Fibroblast of skin of right biceps (primary cell): ENCODE data around the gene SLC8A3.

ENCODE experiments used
- DNase-seq: peaks from one replicate; pipeline ENCODE4 v3.0.0-alpha.2; 2013

Gene SLC8A3

DNA sequence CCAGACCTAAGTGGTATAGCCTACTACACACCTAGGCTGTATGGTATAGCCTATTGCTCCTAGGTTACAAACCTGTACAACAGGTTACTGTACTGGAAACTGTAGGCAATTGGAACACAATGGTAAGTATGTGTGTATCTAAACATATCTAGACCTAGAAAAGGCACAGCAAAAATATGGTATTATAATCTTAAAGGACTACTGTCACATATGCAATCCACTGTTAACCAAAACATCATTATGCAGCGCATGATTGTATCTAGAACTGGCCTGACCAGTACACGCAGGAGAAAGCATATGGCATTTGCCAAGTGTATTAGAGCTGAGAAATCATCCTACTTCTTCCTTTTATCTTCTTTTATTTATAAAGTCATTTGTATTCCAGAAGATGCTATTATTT lies 75.5 kb downstream of the SLC8A3 start:
- no peak for DNase-seq

DNA sequence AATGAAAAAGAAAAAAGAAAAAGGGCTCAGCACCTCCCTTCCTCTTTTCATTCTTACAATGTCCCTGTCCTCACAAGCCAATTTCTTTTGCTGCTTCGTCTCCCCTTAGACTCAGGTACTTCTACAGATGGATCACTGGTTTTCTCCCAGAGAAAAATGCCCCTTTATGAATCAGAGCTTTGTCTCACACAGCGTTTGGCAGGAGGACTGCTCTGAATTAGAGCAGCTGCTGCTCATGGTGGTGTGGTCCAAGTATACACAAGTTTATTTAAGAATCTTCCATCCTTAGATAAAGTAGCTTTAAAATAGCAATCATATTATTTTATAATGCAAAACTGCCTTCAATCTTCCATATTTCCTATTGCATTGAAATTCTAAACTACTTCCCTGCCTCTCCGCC lies 80.3 kb downstream of the SLC8A3 start:
- no peak for DNase-seq

DNA sequence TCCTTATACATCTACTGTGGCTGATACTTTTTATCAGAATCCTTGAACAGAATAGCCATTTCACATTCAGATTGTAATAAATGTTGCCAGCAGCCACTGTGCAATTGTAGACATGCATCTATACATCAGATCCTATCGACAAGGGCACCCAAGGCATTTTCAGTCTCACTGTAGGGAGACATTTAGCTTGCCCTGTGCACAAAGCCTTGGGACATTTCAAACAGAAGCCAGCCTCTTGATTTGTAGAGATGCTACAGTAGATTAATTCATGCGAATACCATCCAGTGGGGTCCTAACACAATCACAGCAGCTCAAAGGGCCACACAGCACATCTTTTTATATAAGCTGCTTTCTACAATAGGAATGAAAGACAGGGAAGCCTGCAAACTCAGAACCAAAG lies 81.4 kb downstream of the SLC8A3 start:
- DNase-seq, result no peak

DNA sequence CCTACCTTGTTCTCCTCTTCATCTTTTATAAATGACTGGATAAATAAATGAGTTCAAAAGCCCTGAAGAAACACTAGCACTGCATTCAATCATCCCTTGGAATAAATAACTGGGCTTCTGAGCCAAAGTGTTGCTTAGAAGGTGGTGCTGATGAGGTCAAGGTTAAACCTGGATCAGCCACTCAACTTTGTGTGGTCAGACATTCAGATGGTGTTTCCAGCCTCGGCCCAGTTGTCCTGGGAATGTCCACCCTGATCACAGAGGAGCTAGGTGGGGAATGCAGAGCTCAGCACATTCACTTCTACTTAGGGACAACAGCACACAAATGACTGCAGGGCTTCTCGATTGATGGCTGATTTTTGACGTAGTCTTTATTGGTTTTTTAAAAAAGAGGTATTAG lies 88.7 kb downstream of the SLC8A3 start:
- DNase-seq, result no peak

DNA sequence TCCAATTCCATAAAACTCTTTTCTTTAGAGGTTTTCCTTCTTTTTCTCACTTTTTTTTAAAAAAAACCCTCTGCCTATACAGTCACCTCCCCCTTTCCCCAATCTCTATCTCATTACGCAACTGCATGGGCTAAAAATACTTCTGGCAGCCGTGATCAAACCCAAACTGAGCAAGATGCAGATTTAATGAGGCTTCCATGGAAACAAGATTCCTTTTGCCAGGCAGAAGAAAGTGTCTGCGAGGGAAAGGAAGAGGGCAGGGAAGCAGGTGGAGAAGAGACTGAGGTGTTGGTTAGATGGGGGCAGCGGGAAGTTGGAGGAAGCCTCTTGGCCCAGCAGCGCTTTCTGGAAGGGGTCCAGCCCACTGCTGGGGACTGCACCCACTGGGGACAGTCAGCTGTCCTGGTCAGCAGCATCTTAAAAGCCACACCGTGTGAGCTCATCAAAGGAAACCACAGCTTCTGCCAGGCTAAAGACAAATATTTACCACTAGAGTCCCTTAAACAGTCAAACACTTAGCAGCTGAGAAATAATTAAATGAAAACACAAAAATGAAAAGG lies 90.4 kb downstream of the SLC8A3 start:
- DNase-seq, result peak; percentile 12

DNA sequence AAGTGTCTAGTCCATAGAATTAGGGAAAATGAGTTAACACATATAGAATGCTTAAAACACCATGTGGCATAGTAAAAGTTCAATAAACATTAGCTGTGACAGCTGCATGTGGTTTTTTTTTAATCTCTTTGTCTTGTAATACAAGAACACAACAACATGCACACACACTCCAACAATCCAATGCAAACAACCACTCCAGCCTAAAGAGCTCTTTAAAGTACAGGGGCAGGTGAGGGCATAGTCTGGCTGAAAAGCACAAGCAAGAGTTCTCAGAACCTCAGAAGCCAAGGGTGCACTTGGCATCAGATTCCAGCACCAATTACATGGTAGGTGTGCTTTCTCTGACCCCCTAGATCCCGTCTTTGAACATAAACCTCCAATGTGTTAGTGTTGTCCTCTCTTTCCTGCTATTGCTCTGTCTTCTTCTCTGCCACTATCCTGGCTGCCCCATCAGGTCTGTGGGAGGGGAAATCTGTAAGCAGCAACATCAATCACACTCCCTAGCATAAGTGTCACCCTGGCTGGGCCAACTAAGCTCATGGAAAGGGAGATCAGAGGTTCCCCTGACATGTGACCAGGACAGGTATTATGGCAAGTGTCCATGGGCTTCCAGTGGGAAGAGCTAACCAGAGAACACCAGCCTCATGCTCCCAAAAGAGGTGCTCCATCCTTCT lies 91.0 kb downstream of the SLC8A3 start:
- DNase-seq, result no peak

DNA sequence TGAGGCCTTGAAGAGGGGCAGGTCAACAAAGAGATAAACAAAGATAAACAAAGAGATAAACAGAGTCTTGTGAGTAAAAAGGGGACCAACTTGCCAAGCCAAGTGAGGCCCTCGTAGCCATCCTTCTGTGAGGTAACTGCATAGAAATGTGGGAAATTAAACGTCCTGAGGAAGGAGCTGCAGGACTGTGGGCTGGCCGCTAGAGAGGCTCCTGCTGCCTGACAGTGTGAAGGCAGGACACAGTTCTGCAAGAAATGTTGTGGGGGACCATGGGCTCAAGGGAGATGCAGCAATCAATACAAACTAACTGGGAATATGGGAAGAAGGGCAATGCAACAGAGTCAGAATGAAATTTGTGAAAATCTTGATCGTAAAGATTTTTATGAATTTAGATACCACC lies 91.9 kb downstream of the SLC8A3 start:
- DNase-seq, result no peak

DNA sequence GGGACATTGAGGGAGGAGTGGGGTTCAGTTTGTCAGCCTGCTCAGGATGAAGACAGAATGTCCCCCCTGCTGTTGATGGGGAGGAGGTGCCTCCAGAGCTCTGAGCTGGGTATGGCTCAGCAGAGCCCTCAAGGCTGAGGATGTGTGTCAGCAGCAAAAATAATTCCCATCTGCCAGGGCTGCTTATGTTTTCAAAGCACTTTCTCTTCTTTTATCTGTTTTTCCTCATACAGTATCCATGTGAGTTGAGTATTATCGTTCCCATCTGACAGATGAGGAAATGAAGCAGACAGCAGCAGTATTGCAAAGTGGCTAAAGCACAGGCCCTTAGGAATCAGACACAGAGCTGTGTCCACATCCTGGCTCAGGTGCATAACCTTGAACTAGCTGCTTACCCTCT lies 94.1 kb downstream of the SLC8A3 start:
- DNase-seq, result no peak

DNA sequence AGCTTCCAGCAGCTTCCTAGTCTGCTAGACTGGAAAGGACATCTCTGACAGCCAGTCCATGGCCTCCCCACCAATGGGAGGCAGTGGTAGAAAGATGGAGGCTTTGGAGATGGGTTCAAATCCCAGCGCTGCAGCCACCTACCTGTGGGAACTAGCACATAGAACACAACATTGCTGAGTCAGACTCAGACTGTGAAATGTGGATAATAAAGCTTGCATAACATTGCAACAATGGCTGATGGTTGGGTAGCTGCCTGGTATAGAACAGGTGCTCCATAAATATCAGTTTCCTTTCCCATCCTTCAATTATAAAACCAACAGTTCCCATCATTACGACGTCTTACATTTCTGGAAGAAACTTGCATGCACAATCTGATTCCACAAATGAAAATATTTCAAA lies 94.6 kb downstream of the SLC8A3 start:
- no peak for DNase-seq

DNA sequence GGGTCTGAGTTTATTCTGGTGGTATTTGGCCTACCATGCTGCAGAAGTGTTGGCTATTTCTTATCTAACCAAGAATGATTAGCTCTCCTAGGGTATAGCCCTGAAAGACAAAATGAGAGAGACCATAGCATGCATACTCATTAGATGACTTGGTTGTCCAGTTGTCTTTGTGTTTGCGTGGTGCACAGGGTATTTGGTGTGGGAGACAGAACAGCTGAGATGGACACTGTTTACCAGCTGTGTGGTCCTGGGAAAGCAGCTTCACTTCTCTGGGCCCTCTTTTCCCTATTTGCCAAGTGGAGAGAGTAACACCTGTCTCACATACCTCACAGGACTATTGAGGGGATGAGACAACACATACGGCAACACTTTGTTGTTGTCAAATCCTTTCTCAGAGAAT lies 95.6 kb downstream of the SLC8A3 start:
- DNase-seq, result no peak

DNA sequence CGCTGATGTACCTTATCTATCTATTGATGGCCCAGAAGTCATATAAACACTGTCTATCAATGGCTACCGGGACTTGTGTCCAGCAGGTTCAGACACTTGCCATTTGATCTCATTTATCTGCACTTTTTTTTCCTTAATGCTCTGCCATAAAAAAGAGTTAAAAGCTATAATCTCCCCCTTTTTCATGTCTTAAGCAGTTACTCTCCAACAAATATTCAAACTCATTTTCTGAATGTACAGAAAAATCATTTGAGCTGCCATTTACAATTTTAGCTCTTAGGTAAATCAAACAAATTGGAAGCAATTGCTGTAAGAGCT lies 101.4 kb downstream of the SLC8A3 start:
- no peak for DNase-seq

DNA sequence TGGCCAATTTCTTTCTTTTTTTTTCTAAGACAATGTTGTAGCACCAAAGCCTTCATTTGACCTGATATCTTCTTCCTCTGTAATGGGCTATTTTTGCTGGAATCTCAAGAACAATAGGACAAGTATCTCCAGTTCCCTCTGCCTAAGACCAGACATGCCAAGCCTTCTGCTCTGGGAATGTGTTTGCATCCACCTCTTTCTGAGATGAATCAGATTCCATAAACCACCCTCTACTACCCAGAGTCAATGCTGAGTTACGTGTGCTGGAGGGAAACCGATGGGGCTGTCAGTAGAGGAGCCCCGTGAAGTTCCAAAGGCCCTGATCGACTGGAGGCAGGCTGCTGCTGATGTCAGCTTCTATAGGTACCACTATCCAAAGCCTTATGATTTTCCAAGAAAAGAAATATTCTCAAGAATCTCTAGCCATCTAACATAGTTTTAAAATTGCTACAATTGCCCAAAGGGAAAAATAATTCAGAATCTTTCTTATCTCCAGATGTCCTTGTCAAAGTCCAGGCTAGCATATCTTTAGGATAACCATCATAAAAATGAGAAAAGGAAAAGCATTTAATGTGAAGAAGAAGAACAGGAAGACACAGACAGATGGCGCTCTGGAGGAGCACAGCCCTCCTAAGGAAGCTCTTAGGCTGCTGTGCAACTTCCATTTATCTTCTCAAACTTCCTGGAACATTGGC lies 101.9 kb downstream of the SLC8A3 start:
- DNase-seq, result peak; percentile 24

DNA sequence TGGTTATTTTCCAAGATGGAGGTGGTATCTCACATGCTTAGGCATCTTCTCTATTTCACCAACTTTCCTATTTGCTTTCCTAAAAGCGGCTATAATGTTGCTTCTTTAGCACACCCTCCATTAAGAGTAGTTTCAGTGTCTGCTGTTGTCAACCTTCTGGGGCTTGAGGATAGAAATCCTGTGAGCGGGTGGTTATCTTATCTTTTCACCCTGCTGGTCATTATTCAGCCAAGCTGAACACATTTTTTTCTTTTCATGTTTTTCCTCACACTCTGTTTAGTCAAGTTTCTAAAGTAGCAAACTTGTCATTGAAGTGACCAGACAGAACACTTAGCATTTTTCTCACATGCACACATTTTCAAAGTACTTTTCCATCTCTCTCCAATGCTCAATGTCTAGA lies 104.5 kb downstream of the SLC8A3 start:
- no peak for DNase-seq

DNA sequence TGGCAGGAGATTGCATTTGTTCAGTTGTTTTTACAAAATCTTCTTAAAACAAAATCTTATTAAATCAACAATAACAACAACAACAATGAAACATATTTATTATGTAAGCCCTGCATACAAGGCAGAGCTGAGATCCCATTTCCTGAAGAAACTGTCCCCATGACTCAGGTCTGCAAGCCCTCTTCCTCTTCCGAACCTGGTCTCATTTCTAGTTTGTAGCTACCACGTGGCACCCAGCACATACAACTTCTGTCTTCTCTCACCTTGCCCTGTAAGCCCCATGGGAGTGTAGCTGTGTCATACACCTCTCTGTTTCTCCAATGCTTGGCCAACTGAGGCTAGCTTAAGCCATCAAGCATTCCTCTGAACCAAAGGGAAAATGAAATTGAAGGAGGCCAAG lies 106.4 kb downstream of the SLC8A3 start:
- no peak for DNase-seq

DNA sequence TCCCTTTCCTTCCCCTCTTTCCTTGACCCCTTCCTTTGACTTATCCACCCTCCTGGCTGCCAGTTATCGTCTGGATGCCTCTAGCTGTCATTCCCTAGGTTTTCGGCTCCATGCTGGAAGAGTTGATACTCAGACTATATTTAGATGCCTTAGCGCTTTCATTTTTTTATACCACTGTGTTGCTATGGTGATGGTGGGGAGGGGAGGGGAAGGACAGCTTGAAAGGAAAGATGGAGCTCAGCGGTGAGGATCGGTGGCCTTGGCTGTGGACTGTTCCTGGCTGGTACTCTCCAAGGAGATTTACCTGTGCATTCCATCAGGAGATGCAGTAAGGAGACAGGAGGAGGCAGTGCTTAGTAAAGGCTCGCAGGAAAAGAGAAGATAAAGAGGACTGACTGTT lies 108.7 kb downstream of the SLC8A3 start:
- no peak for DNase-seq

DNA sequence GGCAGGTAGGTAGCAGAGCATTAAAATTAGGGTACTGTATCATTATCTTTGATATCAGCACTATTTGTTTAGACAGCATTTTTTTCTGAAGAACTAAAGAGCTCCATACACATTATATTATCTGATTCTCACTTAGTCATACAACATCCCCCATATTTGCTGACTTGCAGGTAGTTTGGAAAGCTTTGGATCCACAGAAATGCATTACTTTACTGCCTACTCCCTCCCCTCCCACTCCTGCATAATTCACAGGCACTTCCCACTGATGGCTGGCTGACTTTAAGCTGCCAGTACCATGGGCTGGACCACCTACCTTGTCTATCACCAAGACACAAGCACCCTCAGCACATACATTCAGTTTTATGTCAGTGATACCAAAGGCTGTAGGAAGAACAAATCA lies 110.4 kb downstream of the SLC8A3 start:
- DNase-seq, result no peak

DNA sequence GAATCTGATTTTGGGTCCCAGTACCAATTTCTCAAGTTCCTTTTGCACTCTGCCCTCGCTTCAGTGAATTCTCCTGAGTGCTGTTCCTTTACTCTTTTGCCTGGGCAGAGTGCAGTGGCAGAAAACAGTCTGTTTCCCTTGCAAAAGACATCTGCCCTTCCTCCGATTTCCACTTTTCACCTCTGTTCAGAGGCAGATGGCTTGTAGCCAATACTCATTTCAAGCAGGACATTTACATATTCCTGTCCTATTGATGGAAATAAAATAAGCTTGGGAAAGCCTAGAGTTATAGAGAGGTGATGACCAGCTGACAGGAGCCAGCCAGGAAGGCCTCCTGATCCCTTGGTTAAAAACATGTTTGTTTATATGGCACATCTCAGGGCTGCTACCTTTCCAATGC lies 111.0 kb downstream of the SLC8A3 start:
- DNase-seq, result no peak

DNA sequence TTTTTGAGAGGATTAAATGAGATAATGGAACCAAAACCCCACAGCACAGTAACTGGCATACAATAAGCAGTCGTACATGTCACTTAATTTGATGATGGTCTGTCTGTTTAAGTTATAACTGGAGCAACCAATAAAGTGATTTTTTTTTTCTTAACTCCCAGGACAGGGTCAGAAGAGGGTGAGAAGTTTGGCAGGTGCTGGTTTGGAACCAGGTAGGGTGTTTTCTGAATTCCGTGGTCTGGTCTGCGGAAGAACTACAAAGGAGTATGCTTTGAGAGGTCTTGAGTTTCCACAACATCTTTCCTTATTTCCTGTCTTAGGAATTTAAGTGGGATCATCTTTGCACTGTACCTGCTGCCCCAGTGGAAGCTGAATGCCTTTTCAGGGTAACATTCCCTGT lies 111.7 kb downstream of the SLC8A3 start:
- DNase-seq, result no peak

DNA sequence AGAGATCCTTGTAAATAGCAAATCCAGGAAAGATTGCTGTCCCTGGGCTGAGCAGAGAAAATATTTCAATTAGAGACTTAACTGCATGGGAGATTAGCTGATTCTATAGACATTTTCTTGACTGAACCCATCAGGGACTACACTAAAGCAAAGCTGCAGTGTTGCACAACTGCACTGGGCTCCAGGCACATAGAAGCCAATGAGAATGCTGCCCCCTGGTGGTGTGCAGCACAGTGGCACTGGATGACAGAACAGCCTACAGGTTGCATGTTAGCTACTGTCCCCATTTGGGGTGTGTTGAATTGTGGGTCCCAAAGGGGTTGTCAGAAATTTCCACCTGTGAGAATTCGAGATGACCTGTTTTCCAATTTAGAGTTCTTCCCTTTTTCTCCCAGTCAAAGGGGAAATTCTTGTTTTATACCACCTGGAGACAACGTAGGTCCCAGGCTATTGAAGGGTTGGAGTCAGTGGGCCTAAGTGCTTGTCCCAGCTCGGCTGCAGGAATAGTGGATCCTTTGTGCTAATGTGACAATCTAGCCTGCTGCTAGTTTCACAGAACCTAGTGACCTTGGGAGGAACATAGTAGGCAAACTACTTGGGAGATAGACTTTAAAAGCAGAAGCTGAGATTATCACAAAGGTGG lies 114.7 kb downstream of the SLC8A3 start:
- peak; percentile 46 for DNase-seq

DNA sequence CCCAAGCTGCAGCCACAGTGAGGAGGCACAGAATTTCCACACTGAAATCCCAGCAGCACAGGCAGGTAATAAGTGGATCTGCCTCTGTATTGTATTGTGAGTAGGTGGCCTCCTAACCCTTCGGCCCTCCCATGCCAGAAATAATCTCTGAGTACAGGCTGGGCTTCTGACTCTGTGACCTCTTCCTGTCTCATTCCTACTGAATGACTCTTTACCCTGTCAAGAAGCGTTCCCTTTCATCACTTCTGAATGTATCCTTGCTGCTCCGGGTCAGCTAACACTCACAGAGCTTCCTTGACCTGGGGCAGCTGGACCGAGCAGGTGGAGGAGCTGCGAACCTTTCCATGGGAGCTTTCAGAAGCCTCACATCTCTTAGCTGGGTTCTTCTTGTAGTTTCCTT lies 119.6 kb downstream of the SLC8A3 start:
- no peak for DNase-seq

DNA sequence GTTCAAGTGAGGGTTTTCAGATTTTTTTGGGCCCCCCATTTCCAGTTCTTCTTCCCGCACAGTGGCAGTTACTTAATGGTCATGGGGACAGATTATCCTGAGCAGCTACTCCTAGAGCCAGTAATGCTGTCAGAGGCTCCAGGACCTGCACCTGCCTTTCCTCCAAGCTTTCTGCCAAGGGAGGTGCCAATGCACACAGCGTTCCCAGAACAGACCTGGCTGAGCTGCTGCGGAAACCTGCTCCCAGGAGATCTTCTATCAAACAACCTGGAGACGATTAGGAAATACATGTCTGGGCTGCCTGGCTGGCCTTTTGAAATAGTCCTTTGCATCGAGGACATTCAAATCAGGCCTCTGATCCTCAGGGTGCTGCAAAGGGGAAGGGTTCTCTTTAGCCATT lies 120.9 kb downstream of the SLC8A3 start:
- DNase-seq, result no peak

DNA sequence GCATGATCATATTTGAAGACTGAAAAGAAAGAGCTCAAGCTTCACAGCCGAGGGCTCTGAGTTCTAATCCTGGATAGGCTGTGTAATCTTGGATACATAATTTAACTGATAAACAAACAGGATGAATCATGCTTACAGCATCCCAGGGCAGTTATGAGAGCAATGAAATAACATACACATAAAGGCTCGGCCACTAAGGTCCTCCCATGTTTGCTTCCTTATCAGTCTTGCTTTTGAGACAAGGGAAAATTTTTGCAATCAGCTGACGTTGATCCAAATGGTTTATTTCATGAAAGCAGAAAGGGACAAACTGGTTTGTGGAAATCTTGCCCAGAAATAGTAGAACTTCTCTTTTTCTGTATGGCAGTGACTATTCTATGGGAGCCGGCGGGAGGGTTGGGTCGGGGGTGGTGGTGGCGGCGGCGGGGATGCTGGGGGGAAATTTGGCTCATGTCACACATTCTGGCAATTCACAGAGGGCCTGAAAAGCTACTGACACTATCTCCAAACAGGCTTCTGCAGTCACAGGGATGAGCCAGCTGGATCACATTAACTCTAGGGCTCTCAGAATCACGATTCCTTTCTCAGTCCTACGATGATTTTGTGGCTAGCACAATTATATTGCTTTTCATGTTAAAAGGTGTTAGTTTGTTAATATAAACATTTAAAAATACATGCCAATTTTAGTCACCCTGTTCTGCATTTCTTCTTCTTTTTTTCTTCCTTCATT lies 124.5 kb downstream of the SLC8A3 start:
- no peak for DNase-seq

DNA sequence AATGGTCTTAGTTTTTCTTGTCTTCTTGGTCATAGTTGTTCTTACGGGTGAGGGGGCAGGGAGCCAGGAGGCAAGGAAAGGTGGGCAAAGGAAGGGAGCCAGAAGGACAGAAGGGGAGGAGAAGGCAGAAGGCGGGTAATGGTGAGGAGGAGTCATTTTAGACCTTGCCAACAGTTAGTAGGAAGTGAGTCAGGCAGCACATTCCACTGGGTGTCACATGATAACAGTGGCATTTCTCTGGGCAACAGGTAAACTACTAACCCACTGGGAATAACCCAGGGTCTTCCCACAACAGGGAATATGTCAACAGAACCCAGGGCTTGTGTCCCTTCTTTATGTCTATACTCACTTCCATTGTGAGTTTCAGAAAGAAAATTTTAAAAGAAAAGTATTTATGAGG lies 127.6 kb downstream of the SLC8A3 start:
- no peak for DNase-seq

DNA sequence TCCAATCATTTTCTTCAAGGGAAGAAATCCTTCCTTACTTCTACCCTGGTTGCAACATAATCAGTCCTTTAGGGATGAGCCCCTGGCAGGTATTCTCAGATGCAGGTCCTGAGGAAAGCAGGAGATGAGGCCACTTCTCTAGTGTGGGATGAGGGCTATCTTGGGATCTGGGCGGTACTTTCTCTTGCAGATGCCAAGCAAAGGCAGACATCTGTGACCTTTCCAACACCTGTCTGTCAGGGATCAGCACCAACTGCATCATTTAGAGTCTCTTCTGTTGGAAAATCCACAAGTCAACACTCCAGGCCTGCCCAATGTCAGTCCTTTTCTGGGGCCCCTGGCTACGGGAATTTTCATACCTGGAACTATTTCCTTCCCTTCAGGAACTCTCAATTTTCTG lies 129.2 kb downstream of the SLC8A3 start:
- DNase-seq, result no peak
